22Rv1 (cell line): ENCODE results near the gene GTF2A1.

ENCODE experiments used
- H3K27ac ChIP-seq: fragments of 450-650 bp; 2 replicates; pipeline ENCODE4 v1.5.1; 2017
- ZFX ChIP-seq: fragments of 450-650 bp; IDR thresholded peaks from 2 replicates; pipeline ENCODE4 v1.6.1; 2017; ENCODE audit warnings: antibody characterized with exemption, borderline replicate concordance
- TF ChIP-seq, protein P1 (sequence below): fragments of 450-650 bp; IDR thresholded peaks from 2 replicates; pipeline ENCODE4 v1.5.1; 2017; ENCODE audit warnings: mild to moderate bottlenecking

The GTF2A1 gene

DNA sequence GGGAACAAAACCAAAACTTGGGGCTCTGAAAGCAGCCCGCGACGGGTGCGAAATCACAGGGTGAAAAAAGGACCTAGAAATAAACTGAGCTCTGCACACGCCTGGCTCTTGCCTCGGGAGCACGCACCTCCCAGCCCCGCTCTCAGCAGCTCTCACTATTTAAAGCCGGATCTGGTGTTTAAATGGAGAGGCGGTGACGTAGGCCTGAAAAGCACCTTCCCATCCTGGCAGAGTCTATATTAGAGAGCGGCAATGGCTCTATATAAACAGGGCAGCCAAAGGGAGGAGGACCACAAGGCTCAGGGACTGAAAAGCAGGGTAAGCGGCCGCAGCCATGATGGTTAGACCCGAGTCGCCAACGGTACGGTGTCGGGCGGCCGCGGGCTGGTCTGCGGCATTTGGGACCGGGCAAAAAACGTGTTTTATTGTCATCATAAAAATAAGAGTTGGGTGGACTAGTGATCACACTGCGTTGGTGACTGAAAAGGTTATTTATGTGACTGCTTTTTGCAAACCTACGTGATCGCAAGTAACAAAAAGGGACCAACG is 1.5 kb downstream of the GTF2A1 start:
- no peak for TF ChIP-seq ZFX
- TF ChIP-seq, protein P1, sequence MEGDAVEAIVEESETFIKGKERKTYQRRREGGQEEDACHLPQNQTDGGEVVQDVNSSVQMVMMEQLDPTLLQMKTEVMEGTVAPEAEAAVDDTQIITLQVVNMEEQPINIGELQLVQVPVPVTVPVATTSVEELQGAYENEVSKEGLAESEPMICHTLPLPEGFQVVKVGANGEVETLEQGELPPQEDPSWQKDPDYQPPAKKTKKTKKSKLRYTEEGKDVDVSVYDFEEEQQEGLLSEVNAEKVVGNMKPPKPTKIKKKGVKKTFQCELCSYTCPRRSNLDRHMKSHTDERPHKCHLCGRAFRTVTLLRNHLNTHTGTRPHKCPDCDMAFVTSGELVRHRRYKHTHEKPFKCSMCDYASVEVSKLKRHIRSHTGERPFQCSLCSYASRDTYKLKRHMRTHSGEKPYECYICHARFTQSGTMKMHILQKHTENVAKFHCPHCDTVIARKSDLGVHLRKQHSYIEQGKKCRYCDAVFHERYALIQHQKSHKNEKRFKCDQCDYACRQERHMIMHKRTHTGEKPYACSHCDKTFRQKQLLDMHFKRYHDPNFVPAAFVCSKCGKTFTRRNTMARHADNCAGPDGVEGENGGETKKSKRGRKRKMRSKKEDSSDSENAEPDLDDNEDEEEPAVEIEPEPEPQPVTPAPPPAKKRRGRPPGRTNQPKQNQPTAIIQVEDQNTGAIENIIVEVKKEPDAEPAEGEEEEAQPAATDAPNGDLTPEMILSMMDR = no peak
- peak overlapping the region; percentile 99 for H3K27ac ChIP-seq

DNA sequence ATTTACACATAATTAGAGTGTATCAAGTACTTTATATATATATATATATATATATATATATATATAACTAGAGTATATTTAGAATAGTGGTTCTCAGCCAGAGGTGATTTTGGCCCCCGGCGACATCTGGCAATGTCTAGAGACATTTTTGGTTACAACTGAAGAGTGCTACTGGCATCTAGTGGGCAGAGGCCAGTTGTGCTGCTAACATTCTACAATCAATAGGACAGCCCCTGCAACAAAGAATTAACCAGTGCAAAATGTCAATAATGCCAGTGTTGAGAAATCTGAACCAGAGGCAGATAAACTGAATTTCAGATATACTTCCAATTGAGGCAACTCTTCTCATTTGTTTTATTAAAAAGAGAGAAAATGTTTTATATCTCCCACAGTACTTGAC is 8.9 kb downstream of the GTF2A1 start:
- no peak overlapping the region for H3K27ac ChIP-seq
- TF ChIP-seq ZFX = no peak
- TF ChIP-seq, protein P1 = no peak

DNA sequence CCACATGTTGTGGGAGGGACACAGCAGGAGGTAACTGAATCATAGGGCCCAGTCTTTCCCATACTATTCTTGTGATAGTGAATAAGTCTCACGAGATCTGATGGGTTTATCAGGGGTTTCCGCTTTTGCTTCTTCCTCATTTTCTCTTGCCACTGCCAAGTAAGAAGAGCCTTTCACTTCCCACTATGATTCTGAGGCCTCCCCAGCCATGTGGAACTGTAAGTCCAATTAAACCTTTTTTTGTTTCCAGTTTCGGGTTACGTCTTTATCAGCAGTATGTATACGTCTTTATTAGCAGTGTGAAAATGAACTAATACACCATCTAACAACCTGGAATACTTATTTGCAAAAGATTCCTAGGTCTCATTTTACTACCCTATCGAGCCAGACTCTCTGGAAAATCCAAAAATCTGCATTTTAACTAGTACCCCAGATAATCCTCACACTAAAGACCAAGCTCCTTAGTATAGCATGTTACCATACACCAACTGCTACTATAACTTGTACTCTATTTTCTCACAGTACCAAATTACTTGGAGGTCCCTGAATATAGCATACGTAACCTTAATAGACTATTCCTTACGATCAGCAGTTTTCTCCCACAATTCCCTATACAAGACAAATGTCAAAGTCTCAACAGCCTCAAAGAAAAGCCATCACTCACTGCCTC is 11.5 kb downstream of the GTF2A1 start:
- TF ChIP-seq, protein P1 = no peak
- no peak for TF ChIP-seq ZFX
- no peak overlapping the region for H3K27ac ChIP-seq

DNA sequence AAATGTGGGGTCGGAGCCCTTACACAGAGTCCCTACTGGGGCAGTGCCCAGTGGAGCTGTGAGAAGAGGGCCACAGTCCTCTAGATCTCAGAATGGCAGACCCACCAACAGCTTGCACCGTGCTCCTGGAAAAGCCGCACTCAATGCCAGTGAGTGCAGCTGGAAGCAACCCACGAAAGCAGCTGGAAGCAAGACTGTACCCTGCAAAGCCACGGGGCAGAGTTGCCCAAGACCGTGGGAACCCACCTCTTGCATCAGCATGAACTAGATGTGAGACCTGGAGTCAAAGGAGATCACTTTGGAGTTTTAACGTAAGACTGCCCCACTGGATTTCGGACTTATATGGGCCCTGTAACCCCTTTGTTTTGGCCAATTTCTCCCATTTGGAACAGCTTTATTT is 12.3 kb downstream of the GTF2A1 start:
- no peak overlapping the region for H3K27ac ChIP-seq
- TF ChIP-seq, protein P1 = no peak
- TF ChIP-seq ZFX = no peak

DNA sequence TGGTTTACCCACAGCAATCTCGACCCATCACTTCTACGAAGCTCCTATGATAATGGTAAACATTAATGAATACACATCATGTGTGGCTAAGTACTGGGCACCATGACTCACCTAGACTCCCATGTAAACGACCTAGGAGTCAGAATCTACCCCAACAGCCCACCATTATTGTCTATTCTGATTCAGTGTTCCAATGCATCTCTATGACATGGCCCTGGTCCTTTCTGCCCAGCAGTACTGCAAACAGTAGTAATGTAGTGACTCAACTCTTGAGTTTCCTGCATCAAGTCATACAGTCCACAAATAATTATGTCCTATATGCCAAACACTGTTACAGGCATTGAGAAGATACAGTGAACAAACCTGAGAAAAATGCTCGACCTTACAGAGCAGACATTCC is 14.6 kb downstream of the GTF2A1 start:
- no peak for TF ChIP-seq ZFX
- TF ChIP-seq, protein P1 = no peak
- H3K27ac ChIP-seq = no peak overlapping the region

DNA sequence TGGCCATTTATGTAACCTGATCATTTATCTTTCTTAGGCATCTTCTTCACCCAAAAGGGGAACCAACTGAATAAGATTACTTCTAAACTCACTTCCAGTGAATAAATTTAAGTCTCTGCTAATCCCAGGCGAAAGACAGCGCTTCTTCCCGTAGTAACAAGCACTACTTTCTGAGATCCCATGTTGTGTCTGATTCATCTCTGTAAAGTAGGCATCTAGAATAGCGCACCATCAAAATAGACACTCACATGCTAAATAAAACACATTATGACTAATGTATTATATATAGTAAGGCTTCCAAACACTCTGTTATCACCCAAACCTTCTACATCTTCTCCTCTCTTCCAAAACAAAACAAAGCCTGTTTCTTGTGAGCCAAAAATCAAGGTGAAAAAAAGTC is 15.1 kb downstream of the GTF2A1 start:
- H3K27ac ChIP-seq = no peak overlapping the region
- TF ChIP-seq, protein P1 = no peak
- no peak for TF ChIP-seq ZFX

DNA sequence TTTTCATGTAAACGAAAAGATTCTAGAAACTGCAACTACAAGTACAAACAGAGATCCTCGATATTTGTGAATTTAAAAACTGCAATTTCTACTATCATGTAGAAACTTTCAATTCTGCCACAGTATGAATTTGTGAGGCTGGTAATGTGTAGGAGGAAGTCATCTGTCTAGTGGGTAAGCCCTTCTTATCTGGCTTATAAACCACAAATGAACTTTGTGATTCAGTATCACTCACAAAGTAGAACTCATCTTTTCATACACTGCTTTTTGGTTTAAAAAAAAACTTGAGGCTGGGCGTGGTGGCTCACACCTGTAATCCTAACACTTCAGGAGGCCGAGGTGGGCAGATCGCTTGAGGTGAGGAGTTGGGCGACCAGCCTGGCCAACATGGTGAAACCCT is 20.7 kb downstream of the GTF2A1 start:
- H3K27ac ChIP-seq = no peak overlapping the region
- TF ChIP-seq ZFX = no peak
- TF ChIP-seq, protein P1 = no peak
